ENCODE results near the gene GUCY1B1. TPM values are rescaled to one million over a fixed set of nuclear protein-coding genes. Genes with fewer than 3 reads are reported as not detected.

GUCY1B1 gene
- total and polyA plus RNA-seq, 9 of the 15 experiments (the other 6 are each of a cell fraction or from before 2014, with no cell fraction given), result not detected

DNA sequence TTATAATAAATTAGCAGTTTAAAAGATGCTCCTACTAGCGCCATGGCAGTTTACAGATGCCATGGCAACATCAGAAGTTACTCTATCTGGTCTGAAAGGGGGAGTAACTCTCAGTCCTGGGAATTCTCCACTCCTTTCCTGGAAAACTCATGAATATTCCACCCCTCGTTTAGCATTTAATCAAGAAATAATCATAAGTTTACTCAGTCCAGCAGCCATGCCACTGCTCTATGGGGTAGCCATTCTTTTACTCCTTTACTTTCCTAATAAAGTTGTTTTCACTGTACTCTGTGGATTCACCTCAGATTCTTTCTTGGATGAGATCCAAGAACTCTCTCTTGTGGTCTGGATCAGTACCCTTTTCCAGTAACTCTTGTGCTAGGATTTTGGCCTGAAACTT is 52.3 kb downstream of the GUCY1B1 start:
- TF ChIP-seq CEBPG (CRISPR knock-in tag; IDR thresholded peaks at IDR 0.05), result no peak
- no peak for TF ChIP-seq CEBPG (tag; conservative IDR thresholded peaks at IDR 0.05 in 1 of 2, IDR thresholded peaks at IDR 0.05 in 1 of 2)
- no peak for TF ChIP-seq NFIC (IDR thresholded peaks at IDR 0.05)
- TF ChIP-seq CCAR2 (IDR thresholded peaks at IDR 0.05; ENCODE audit: low read depth, low read length), result no peak
- no peak for TF ChIP-seq ZNF197 (CRISPR knock-in tag; IDR thresholded peaks at IDR 0.05; ENCODE audit: low read depth)
- TF ChIP-seq ZFX (CRISPR knock-in tag; IDR thresholded peaks at IDR 0.05), result no peak
- TF ChIP-seq ZNF408 (CRISPR knock-in tag; IDR thresholded peaks at IDR 0.05; ENCODE audit: low read depth), result no peak
- no peak for TF ChIP-seq MBD2 (IDR thresholded peaks at IDR 0.05; ENCODE audit: borderline replicate concordance, low read depth)
- no peak for TF ChIP-seq JUND (IDR thresholded peaks at IDR 0.05; ENCODE audit: borderline replicate concordance, low read depth, low read length)
- TF ChIP-seq JUND (tag; IDR thresholded peaks at IDR 0.05; ENCODE audit: borderline replicate concordance, low read depth, low read length), result no peak
- TF ChIP-seq SNIP1 (IDR thresholded peaks at IDR 0.05; ENCODE audit: low read depth), result no peak
- no peak for TF ChIP-seq CCNT2 (IDR thresholded peaks at IDR 0.05; ENCODE audit: borderline replicate concordance, extremely low read depth, insufficient read length, low read depth, low read length)
- TF ChIP-seq ZNF699 (CRISPR knock-in tag; IDR thresholded peaks at IDR 0.05; ENCODE audit: insufficient replicate concordance), result no peak
- TF ChIP-seq KDM2B (CRISPR knock-in tag; IDR thresholded peaks at IDR 0.05), result no peak
- no peak for TF ChIP-seq CBX1 (IDR thresholded peaks at IDR 0.05; ENCODE audit: low read depth)
- Histone ChIP-seq H4K20me1 (replicated peaks; ENCODE audit: control insufficient read depth, insufficient read depth, low read length) (no peaks in the 10 kb centered on the region), H3K27ac (ENCODE audit: extremely low read depth, low read depth, low read length) (no peak overlapping the region), H3K4me2 (ENCODE audit: insufficient read depth, low read length) (no peak overlapping the region), H3K79me2 (ENCODE audit: control insufficient read depth, insufficient read depth, low read length) (no peaks in the 10 kb centered on the region), H3K27me3 (ENCODE audit: control insufficient read depth in 2 of 2, insufficient read depth in 2 of 2, low read length in 2 of 2) (no peaks in the 10 kb centered on the region), H3K9me1 (ENCODE audit: control insufficient read depth, insufficient read depth, low read length) (no peaks in the 10 kb centered on the region), H3K9me3 (replicated peaks; ENCODE audit: control insufficient read depth, insufficient read depth, low read depth, low read length) (no peaks in the 10 kb centered on the region), H2AFZ (ENCODE audit: low read depth, low read length) (no peak overlapping the region), H3K36me3 (ENCODE audit: control insufficient read depth, insufficient read depth, low read length) (no peaks in the 10 kb centered on the region), H3K4me3 (no peak overlapping the region), H3K4me1 (replicated peaks in 1 of 2; ENCODE audit: control insufficient read depth in 2 of 2, insufficient read depth in 2 of 2, low read length in 2 of 2) (no peaks in the 10 kb centered on the region), H3K9ac (ENCODE audit: insufficient read depth in 1 of 2, low read depth in 2 of 2, low read length in 2 of 2) (no peak overlapping the region)
- DNase-seq (ENCODE audit: extremely low read depth in 1 of 4, low spot score in 3 of 4), result no peak
- intact Hi-C loops (cut with micrococcal nuclease), result no loop called here
- POLR2A ChIA-PET, result no interaction called here
- in situ Hi-C loops (cut with MboI), result no loop called here
- CTCF ChIA-PET (ENCODE audit: low intra/inter-chr PET ratio), result no interaction called here
- no peak for ATAC-seq
- WGBS (ENCODE audit: insufficient coverage, low coverage, missing lambda C conversion rate), result 0% methylated on average over 2 of the region's 2 CpGs
- no TSS peak for BruUV-seq (replicated peaks)
- no peak for FAIRE-seq
